K562 (cell line): ENCODE results near the gene PHOX2A.

Experiments used
- FOXA1 ChIP-seq: fragments of 450-650 bp; IDR thresholded peaks from 2 replicates; pipeline ENCODE4 v1.6.1; 2016; ENCODE audit warnings: mild to moderate bottlenecking, borderline replicate concordance
- HDAC2 ChIP-seq: fragments of 450-650 bp; IDR thresholded peaks from 2 replicates; pipeline ENCODE4 v1.6.1; 2016; ENCODE audit warnings: mild to moderate bottlenecking
- KLF6 ChIP-seq: fragments of 250-450 bp; sonication (Bioruptor Pico); IDR thresholded peaks from 2 replicates; pipeline ENCODE4 v1.4.0; 2020; ENCODE audit warnings: mild to moderate bottlenecking, moderate library complexity, borderline replicate concordance
- NR1H2 ChIP-seq: sonication (generic); formaldehyde crosslinking; IDR thresholded peaks from 2 replicates; pipeline ENCODE4 v1.4.0; 2020; ENCODE audit warnings: mild to moderate bottlenecking, missing genetic modification reagents
- PPARD ChIP-seq: fragments of 250-450 bp; sonication (Bioruptor Pico); IDR thresholded peaks from 2 replicates; pipeline ENCODE4 v1.8.0; 2022; ENCODE audit warnings: inconsistent platforms, mild to moderate bottlenecking, moderate library complexity
- ZSCAN29 ChIP-seq: fragments of 450-650 bp; IDR thresholded peaks from 2 replicates; pipeline ENCODE4 v1.6.1; 2017
- TF ChIP-seq, protein P1 (sequence below): sonication (generic); formaldehyde crosslinking; IDR thresholded peaks from 2 replicates; pipeline ENCODE4 v1.8.1; 2023; ENCODE audit warnings: missing genetic modification reagents, mild to moderate bottlenecking, borderline replicate concordance
- TF ChIP-seq, protein P2 (sequence below), 2 experiments: IDR thresholded peaks; 2 replicates each; pipeline ENCODE4 v1.6.1; 2012; ENCODE audit warnings: improper control_type of control experiment in 2 of 2, low read depth in 2 of 2, low read length in 2 of 2, borderline replicate concordance in 1 of 2

DNA sequence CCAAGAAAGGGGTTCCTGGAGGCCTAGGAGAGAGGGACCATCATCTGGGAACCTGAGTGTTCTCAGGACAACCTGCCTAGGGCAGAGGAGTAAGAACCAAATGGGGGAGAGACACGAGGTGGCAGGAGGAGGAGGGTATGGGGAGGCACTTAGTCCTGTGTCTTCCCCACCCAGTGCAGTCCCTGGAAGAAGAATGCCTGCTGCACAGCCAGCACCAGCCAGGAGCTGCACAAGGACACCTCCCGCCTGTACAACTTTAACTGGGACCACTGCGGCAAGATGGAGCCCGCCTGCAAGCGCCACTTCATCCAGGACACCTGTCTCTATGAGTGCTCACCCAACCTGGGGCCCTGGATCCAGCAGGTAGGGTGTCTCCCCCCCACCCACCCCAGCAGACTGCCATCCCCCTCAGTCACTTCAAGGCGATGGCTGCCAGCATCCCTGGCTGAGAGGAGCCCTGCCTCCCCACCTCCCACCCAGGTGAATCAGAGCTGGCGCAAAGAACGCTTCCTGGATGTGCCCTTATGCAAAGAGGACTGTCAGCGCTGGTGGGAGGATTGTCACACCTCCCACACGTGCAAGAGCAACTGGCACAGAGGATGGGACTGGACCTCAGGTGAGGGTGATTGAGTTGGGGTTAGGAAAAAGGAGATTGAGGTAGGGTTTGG lies 23.1 kb downstream of the PHOX2A start:
- TF ChIP-seq, protein P1, sequence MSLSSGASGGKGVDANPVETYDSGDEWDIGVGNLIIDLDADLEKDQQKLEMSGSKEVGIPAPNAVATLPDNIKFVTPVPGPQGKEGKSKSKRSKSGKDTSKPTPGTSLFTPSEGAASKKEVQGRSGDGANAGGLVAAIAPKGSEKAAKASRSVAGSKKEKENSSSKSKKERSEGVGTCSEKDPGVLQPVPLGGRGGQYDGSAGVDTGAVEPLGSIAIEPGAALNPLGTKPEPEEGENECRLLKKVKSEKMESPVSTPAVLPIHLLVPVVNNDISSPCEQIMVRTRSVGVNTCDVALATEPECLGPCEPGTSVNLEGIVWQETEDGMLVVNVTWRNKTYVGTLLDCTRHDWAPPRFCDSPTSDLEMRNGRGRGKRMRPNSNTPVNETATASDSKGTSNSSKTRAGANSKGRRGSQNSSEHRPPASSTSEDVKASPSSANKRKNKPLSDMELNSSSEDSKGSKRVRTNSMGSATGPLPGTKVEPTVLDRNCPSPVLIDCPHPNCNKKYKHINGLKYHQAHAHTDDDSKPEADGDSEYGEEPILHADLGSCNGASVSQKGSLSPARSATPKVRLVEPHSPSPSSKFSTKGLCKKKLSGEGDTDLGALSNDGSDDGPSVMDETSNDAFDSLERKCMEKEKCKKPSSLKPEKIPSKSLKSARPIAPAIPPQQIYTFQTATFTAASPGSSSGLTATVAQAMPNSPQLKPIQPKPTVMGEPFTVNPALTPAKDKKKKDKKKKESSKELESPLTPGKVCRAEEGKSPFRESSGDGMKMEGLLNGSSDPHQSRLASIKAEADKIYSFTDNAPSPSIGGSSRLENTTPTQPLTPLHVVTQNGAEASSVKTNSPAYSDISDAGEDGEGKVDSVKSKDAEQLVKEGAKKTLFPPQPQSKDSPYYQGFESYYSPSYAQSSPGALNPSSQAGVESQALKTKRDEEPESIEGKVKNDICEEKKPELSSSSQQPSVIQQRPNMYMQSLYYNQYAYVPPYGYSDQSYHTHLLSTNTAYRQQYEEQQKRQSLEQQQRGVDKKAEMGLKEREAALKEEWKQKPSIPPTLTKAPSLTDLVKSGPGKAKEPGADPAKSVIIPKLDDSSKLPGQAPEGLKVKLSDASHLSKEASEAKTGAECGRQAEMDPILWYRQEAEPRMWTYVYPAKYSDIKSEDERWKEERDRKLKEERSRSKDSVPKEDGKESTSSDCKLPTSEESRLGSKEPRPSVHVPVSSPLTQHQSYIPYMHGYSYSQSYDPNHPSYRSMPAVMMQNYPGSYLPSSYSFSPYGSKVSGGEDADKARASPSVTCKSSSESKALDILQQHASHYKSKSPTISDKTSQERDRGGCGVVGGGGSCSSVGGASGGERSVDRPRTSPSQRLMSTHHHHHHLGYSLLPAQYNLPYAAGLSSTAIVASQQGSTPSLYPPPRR (CRISPR knock-in tag): no peak
- TF ChIP-seq NR1H2: no peak
- TF ChIP-seq PPARD (CRISPR knock-in tag): no peak
- no peak for TF ChIP-seq KLF6 (CRISPR knock-in tag)
- no peak for TF ChIP-seq ZSCAN29
- TF ChIP-seq HDAC2: no peak
- TF ChIP-seq, protein P2, sequence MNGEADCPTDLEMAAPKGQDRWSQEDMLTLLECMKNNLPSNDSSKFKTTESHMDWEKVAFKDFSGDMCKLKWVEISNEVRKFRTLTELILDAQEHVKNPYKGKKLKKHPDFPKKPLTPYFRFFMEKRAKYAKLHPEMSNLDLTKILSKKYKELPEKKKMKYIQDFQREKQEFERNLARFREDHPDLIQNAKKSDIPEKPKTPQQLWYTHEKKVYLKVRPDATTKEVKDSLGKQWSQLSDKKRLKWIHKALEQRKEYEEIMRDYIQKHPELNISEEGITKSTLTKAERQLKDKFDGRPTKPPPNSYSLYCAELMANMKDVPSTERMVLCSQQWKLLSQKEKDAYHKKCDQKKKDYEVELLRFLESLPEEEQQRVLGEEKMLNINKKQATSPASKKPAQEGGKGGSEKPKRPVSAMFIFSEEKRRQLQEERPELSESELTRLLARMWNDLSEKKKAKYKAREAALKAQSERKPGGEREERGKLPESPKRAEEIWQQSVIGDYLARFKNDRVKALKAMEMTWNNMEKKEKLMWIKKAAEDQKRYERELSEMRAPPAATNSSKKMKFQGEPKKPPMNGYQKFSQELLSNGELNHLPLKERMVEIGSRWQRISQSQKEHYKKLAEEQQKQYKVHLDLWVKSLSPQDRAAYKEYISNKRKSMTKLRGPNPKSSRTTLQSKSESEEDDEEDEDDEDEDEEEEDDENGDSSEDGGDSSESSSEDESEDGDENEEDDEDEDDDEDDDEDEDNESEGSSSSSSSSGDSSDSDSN (IDR thresholded peaks at IDR 0.05; ENCODE audit: borderline replicate concordance in 1 of 2, low read depth in 2 of 2, low read length in 2 of 2): no peak
- TF ChIP-seq FOXA1: no peak
